Prostate gland (tissue), 2 donors: ENCODE results near the gene GPER1.

ENCODE experiments used
- CTCF ChIP-seq, 4 experiments: fragments of 200-600 bp in 2 of 4; fragments of 450-650 bp in 2 of 4; sonication (generic) in 2 of 4; IDR thresholded peaks; 1 replicate in 3 of 4; 2 replicates in 1 of 4; pipeline ENCODE4 v1.5.1; 2016 to 2019; ENCODE audit warnings: antibody characterized with exemption in 4 of 4, mild to moderate bottlenecking in 2 of 4, moderate library complexity in 2 of 4
- POLR2A ChIP-seq: fragments of 450-650 bp; IDR thresholded peaks from one replicate; pipeline ENCODE4 v1.6.1; 2016; ENCODE audit warnings: antibody characterized with exemption, mild to moderate bottlenecking
- POLR2AphosphoS5 ChIP-seq: sonication (generic); formaldehyde crosslinking; IDR thresholded peaks from one replicate; pipeline ENCODE4 v1.6.1; 2017; ENCODE audit warnings: antibody characterized with exemption

GRCh38 chr7:1049006-1049741 is 38.7 kb upstream of the GPER1 start:
- TF ChIP-seq POLR2A (no peak), CTCF (IDR thresholded peaks at IDR 0.05) (no peak), POLR2AphosphoS5 (no peak)
